Endothelial cell of umbilical vein (primary cell): ENCODE data around the gene NFS1.
A peak's percentile ranks its signal among the peaks of the same experiment; 100 is the strongest.

ENCODE experiments used
- MYC ChIP-seq: IDR thresholded peaks from one replicate; pipeline ENCODE4 v1.6.1; 2011; ENCODE audit warnings: mild to moderate bottlenecking, low read depth, low read length
- POLR2A ChIP-seq: IDR thresholded peaks from 2 replicates; pipeline ENCODE4 v1.6.1; 2012; ENCODE audit warnings: low read depth, mild to moderate bottlenecking, control low read depth, low read length
- POLR2AphosphoS5 ChIP-seq: IDR thresholded peaks from 2 replicates; pipeline ENCODE4 v1.6.1; 2012; ENCODE audit warnings: low read depth, mild to moderate bottlenecking, control low read depth, low read length, moderate library complexity; ENCODE audit not compliant: insufficient read depth
- TF ChIP-seq, protein P1 (sequence below), 2 donors: IDR thresholded peaks; 1 replicate in 1 of 2; 2 replicates in 1 of 2; pipeline ENCODE4 v1.5.1; 2011; ENCODE audit warnings: low read length in 2 of 2, mild to moderate bottlenecking in 2 of 2, moderate library complexity in 2 of 2, control low read depth in 1 of 2, inconsistent platforms in 1 of 2, low read depth in 1 of 2; ENCODE audit not compliant: insufficient read depth in 1 of 2; ENCODE audit errors: extremely low read depth in 1 of 2

DNA sequence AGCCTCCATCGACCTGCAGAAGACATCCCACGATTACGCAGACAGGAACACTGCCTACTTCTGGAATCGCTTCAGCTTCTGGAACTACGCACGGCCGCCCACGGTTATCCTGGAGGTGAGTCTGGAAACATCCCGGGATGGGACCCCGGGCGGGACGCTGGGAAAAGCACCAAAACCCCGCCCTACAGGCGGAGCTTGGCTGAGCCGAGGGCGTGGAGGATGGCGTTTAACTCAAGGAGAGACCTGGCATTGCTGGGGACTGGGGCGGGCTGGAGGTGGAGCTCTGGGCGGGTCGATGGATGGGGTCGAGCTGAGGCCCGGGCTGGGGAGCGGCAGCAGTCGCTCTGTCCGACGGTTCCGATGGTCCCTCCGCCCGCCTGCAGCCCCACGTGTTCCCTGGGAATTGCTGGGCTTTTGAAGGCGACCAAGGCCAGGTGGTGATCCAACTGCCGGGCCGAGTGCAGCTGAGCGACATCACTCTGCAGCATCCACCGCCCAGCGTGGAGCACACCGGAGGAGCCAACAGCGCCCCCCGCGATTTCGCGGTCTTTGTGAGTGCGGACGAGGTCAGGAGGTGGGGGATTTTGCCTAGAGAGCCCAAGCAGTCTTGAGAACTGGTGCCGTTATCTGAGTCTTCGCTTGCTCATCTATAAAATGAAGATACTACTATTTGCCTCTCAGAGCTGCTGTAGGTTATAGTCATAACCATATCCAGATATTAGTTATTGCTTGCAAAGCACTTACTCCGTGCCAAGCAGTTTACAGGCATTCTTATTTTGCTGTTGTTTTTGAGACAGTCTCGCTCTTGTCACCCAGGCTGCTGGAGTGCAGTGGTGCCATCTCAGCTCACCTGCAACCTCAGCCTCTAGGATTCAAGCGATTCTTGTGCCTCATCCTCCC lies 79.7 kb downstream of the NFS1 start:
- TF ChIP-seq, protein P1, sequence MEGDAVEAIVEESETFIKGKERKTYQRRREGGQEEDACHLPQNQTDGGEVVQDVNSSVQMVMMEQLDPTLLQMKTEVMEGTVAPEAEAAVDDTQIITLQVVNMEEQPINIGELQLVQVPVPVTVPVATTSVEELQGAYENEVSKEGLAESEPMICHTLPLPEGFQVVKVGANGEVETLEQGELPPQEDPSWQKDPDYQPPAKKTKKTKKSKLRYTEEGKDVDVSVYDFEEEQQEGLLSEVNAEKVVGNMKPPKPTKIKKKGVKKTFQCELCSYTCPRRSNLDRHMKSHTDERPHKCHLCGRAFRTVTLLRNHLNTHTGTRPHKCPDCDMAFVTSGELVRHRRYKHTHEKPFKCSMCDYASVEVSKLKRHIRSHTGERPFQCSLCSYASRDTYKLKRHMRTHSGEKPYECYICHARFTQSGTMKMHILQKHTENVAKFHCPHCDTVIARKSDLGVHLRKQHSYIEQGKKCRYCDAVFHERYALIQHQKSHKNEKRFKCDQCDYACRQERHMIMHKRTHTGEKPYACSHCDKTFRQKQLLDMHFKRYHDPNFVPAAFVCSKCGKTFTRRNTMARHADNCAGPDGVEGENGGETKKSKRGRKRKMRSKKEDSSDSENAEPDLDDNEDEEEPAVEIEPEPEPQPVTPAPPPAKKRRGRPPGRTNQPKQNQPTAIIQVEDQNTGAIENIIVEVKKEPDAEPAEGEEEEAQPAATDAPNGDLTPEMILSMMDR (IDR thresholded peaks at IDR 0.05; ENCODE audit: extremely low read depth in 1 of 2, insufficient read depth in 1 of 2, low read depth in 1 of 2, low read length in 2 of 2), result peak; percentile 58 to 65
- peak; percentile 59 for TF ChIP-seq POLR2A
- TF ChIP-seq POLR2AphosphoS5, result peak; percentile 42
- no peak for TF ChIP-seq MYC
